ENCODE data around the gene CLCF1. TPM values are rescaled to one million over a fixed set of nuclear protein-coding genes. Genes with fewer than 3 reads are reported as not detected.

CLCF1 gene
- total and polyA plus RNA-seq, 2 of the 13 experiments (the other 11 are each of a cell fraction or from before 2014, with no cell fraction given), result 0.49 to 0.78 TPM

- TF ChIP-seq HNF1B (CRISPR knock-in tag; IDR thresholded peaks at IDR 0.05) (peak; percentile 77), ZFP1 (CRISPR knock-in tag; IDR thresholded peaks at IDR 0.05) (0 out of 2 replicates have a peak, but pooled peaks have one; percentile 52), ZBTB4 (CRISPR knock-in tag; IDR thresholded peaks at IDR 0.05; ENCODE audit: borderline replicate concordance) (no peak), IRF2 (CRISPR knock-in tag; IDR thresholded peaks at IDR 0.05) (peak; percentile 58), PATZ1 (CRISPR knock-in tag; IDR thresholded peaks at IDR 0.05) (peak; percentile 35; the same call in 1 of the 2 replicates), ELF3 (CRISPR knock-in tag; IDR thresholded peaks at IDR 0.05) (peak; percentile 54; the same call in 1 of the 2 replicates), THAP11 (CRISPR knock-in tag; IDR thresholded peaks at IDR 0.05) (peak; percentile 69), SPEN (CRISPR knock-in tag; IDR thresholded peaks at IDR 0.05; ENCODE audit: low read depth) (0 out of 2 replicates have a peak, but pooled peaks have one; percentile 58), ZIK1 (CRISPR knock-in tag; IDR thresholded peaks at IDR 0.05; ENCODE audit: borderline replicate concordance, low read depth) (no peak), ZNF652 (CRISPR knock-in tag; IDR thresholded peaks at IDR 0.05; ENCODE audit: borderline replicate concordance, low read depth) (peak; percentile 100), GATAD1 (CRISPR knock-in tag; IDR thresholded peaks at IDR 0.05) (0 out of 2 replicates have a peak, but pooled peaks have one; percentile 29), ZNF407 (CRISPR knock-in tag; IDR thresholded peaks at IDR 0.05; ENCODE audit: not compliant biosample characterization) (no peak), NCOA1 (CRISPR knock-in tag; IDR thresholded peaks at IDR 0.05) (no peak), ZNF746 (CRISPR knock-in tag; IDR thresholded peaks at IDR 0.05) (no peak)
Observed at GRCh38 chr11:67356864-67357561, 16.4 kb downstream of the CLCF1 start (continued).

Data from HepG2 (cell line).